Activated naive CD4-positive, alpha-beta T cell treated with anti-CD3 and anti-CD28 coated beads, Interleukin-2, amount 10 ng/mL, durations not matched to agents 7 days and 5 days (primary cell): ENCODE results near the gene ZC3H7A.
A peak's percentile ranks its signal among the peaks of the same experiment; 100 is the strongest.
"Not testable (repeated sequence)": the region's sequence is repeated elsewhere in the genome, so short reads cannot be mapped to it uniquely, and the experiment has no call there.

Experiments used
- CTCF ChIA-PET: fragments of 350-600 bp; sonication (Branson Sonifier 250); formaldehyde crosslinking; loops from one replicate; lab custom pipeline; 2021; ENCODE audit warnings: antibody characterized with exemption; lab: Charles Lee
- DNase-seq: peaks from one replicate; pipeline ENCODE4 v3.0.0-alpha.2; 2020
- H3K27ac Mint-ChIP-seq: one replicate; pipeline ENCODE4 v1.8.0; 2021; ENCODE audit warnings: mild to moderate bottlenecking, moderate library complexity, mixed read lengths
- H3K27me3 Mint-ChIP-seq: one replicate; pipeline ENCODE4 v1.8.0; 2021; ENCODE audit warnings: mild to moderate bottlenecking, mixed read lengths
- H3K36me3 Mint-ChIP-seq: one replicate; pipeline ENCODE4 v1.8.0; 2021; ENCODE audit warnings: mixed read lengths
- H3K4me1 Mint-ChIP-seq: one replicate; pipeline ENCODE4 v1.8.0; 2021; ENCODE audit warnings: mixed read lengths
- H3K4me3 Mint-ChIP-seq: one replicate; pipeline ENCODE4 v1.8.0; 2021; ENCODE audit warnings: mild to moderate bottlenecking, moderate library complexity, mixed read lengths
- H3K9me3 Mint-ChIP-seq: one replicate; pipeline ENCODE4 v1.8.0; 2021; ENCODE audit warnings: mixed read lengths

The ZC3H7A gene

DNA sequence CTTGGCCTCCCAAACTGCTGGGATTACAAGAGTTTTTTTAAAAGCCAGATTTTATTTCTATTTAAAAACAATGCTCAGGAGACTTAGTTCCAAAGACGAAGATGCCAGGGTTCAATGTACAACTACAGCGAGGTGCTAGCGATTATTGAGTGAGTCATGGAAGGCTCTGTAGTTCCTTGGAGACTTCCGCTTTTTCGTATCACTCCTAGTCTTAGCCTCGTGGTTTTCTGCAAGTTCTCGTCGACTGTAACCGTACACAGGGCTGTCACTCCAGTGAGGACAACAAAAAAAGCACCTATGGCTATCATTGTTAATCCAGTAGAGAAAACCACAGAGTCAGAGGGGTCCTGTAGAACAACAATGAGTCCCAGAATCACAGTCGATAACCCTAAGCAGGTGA is 22.7 kb upstream of the ZC3H7A start:
- no peaks in the 10 kb centered on the region for H3K4me1 Mint-ChIP-seq
- DNase-seq, result no peak
- no peaks in the 10 kb centered on the region for H3K36me3 Mint-ChIP-seq
- H3K27ac Mint-ChIP-seq, result no peak overlapping the region
- no peaks in the 10 kb centered on the region for H3K9me3 Mint-ChIP-seq
- CTCF ChIA-PET, result no interaction called here
- H3K4me3 Mint-ChIP-seq, result no peak overlapping the region
- H3K27me3 Mint-ChIP-seq, result peaks cover 13% of the 10 kb centered on the region

GRCh38 chr16:11818970-11819369 is 21.9 kb upstream of the ZC3H7A start:
- H3K27ac Mint-ChIP-seq, H3K4me3 Mint-ChIP-seq, H3K36me3 Mint-ChIP-seq, DNase-seq, CTCF ChIA-PET, H3K9me3 Mint-ChIP-seq, H3K4me1 Mint-ChIP-seq: not testable (repeated sequence)
- peaks cover 13% of the 10 kb centered on the region for H3K27me3 Mint-ChIP-seq

DNA sequence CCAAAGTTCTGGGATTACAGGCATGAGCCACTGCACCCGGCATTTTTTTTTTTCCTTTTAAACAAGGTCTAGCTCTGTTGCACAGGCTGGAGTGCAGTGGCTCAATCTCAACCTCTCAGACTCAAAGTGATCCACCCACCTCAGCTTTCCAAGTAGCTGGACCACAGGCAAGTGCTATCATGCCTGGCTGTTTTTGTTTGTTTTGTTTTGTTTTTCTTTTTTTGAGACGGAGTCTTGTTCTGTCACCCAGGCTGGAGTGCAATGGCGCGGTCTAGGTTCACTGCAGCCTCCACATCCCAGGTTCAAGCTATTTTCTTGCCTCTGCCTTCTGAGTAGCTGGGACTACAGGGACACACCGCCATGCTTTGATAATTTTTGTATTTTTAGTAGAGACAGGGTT is 19.1 kb upstream of the ZC3H7A start:
- Mint-ChIP-seq H3K4me1 (peaks cover 4% of the 10 kb centered on the region), H3K27ac (no peak overlapping the region), H3K36me3 (no peaks in the 10 kb centered on the region), H3K9me3 (no peaks in the 10 kb centered on the region), H3K27me3 (peaks cover 12% of the 10 kb centered on the region), H3K4me3 (no peak overlapping the region)
- DNase-seq, result no peak
- CTCF ChIA-PET, result interaction anchor here (0.8 kb wide), 1 partner anchor 175 kb away, joined by 3 read pairs; no protein-coding TSS in a partner anchor

GRCh38 chr16:11814800-11815199 is 17.7 kb upstream of the ZC3H7A start:
- H3K36me3 Mint-ChIP-seq, H3K27ac Mint-ChIP-seq, DNase-seq, H3K4me3 Mint-ChIP-seq, H3K27me3 Mint-ChIP-seq, H3K9me3 Mint-ChIP-seq: not testable (repeated sequence)
- CTCF ChIA-PET, result interaction anchor here (0.6 kb wide), 1 partner anchor 34 kb away, joined by 4 read pairs; no protein-coding TSS in a partner anchor
- peaks cover 13% of the 10 kb centered on the region for H3K4me1 Mint-ChIP-seq

- Mint-ChIP-seq H3K36me3 (peaks cover 1% of the 10 kb centered on the region), H3K27me3 (no peaks in the 10 kb centered on the region), H3K4me1 (peaks cover 12% of the 10 kb centered on the region), H3K9me3 (peaks cover 3% of the 10 kb centered on the region), H3K27ac (no peak overlapping the region), H3K4me3 (no peak overlapping the region)
- CTCF ChIA-PET, result interaction anchor here (0.6 to 1.1 kb wide), 2 partner anchors 9 to 116 kb away, joined by 4 read pairs; partner anchors contain the start of gene ZC3H7A
- DNase-seq, result no peak
Measured at GRCh38 chr16:11806721-11807120, 9.7 kb upstream of the ZC3H7A start.

GRCh38 chr16:11805556-11805955 is 8.5 kb upstream of the ZC3H7A start:
- Mint-ChIP-seq H3K36me3 (peaks cover 1% of the 10 kb centered on the region), H3K27ac (no peak overlapping the region), H3K4me1 (peaks cover 19% of the 10 kb centered on the region), H3K27me3 (no peaks in the 10 kb centered on the region), H3K9me3 (peaks cover 3% of the 10 kb centered on the region), H3K4me3 (no peak overlapping the region)
- DNase-seq, result no peak
- CTCF ChIA-PET, result interaction anchor here (1.1 kb wide), 1 partner anchor 842 kb away, joined by 3 read pairs; no protein-coding TSS in a partner anchor

DNA sequence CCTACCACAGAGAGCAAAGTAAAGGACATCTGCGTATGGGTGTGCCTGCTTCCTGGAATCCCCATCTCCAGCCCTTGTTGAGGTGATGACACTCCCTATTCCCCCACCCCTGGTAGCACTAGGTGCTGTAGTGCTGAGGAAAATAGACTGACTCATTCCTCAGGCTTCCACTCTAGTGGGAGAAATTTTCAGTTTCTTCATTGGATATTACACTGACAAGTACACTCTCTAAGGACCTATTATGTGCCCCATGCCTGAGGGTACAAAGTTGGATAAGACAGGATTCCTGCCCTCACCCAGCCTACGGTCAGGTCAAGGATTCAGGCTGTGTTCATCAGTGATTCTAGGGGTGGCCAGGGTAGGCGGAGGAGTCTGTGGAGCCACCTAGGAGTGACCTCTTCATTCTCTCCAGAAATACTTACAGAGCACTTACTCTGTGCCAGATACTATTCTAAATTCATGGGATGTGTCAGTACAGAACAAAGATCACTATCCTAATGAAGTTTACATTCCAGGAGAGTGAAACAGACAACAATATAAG is 4.5 kb upstream of the ZC3H7A start:
- Mint-ChIP-seq H3K4me1 (peaks cover 40% of the 10 kb centered on the region), H3K27ac (no peak overlapping the region), H3K36me3 (peaks cover 7% of the 10 kb centered on the region), H3K9me3 (no peaks in the 10 kb centered on the region), H3K27me3 (no peaks in the 10 kb centered on the region), H3K4me3 (no peak overlapping the region)
- DNase-seq, result no peak
- CTCF ChIA-PET, result no interaction called here

DNA sequence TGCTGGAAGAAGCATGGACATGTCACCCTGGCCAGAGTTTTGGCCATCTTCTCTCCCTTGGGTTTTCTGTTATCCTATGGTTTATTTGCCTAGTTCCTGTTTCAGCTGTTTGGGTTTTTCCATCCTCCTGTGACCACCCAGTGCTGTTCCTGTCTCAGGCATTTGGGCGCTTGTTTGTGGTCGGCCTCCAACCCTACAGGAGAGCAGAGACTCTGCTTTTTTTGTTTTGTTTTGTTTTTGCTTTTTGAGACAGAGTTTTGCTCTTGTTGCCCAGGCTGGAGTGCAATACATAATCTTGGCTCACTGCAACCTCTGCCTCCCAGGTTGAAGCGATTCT is 3.3 kb upstream of the ZC3H7A start:
- Mint-ChIP-seq H3K27ac (peak overlapping the region; percentile 73), H3K27me3 (no peaks in the 10 kb centered on the region), H3K4me3 (peak overlapping the region; percentile 80), H3K36me3 (peaks cover 14% of the 10 kb centered on the region), H3K4me1 (peaks cover 49% of the 10 kb centered on the region), H3K9me3 (no peaks in the 10 kb centered on the region)
- no peak for DNase-seq
- CTCF ChIA-PET, result interaction anchor here (1.0 kb wide), 1 partner anchor 85 kb away, joined by 3 read pairs; no protein-coding TSS in a partner anchor

GRCh38 chr16:11799509-11800381 is 2.7 kb upstream of the ZC3H7A start:
- H3K36me3 Mint-ChIP-seq, result peaks cover 19% of the 10 kb centered on the region
- peaks cover 55% of the 10 kb centered on the region for H3K4me1 Mint-ChIP-seq
- H3K27me3 Mint-ChIP-seq, result no peaks in the 10 kb centered on the region
- peak overlapping the region; percentile 97 for H3K27ac Mint-ChIP-seq
- peak overlapping the region; percentile 80 for H3K4me3 Mint-ChIP-seq
- no peaks in the 10 kb centered on the region for H3K9me3 Mint-ChIP-seq
- DNase-seq, result peak; percentile 55
- CTCF ChIA-PET, result interaction anchor here (1.0 kb wide), 1 partner anchor 85 kb away, joined by 3 read pairs; no protein-coding TSS in a partner anchor

DNA sequence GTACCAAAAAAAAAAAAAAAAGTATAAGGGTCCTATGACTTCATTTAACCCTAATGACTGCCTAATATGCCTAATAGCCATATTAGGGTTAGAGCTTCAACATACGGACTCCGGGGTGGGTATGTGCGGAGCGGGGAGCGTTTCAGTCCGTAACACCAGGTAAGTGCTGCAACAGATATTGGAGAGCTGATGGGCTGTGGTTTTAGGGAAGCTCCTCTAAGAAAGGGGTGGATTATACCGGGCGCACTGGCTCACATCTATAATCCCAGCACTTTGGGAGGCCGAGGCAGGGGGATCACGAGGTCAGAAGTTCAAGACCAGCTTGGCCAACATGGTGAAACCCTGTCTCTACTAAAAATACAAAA is 1.9 kb upstream of the ZC3H7A start:
- Mint-ChIP-seq H3K4me1 (peaks cover 63% of the 10 kb centered on the region), H3K27ac (peak overlapping the region; percentile 97), H3K4me3 (peak overlapping the region; percentile 80), H3K9me3 (no peaks in the 10 kb centered on the region), H3K27me3 (no peaks in the 10 kb centered on the region), H3K36me3 (peaks cover 25% of the 10 kb centered on the region)
- DNase-seq, result no peak
- CTCF ChIA-PET, result interaction anchor here (0.7 to 2.6 kb wide), 4 partner anchors 13 to 404 kb away, joined by 3 to 17 read pairs (median 3); no protein-coding TSS in a partner anchor

GRCh38 chr16:11797957-11798299 is 870 bp upstream of the ZC3H7A start:
- Mint-ChIP-seq H3K27ac (peak overlapping the region; percentile 97), H3K36me3 (peaks cover 29% of the 10 kb centered on the region), H3K9me3 (no peaks in the 10 kb centered on the region), H3K4me3 (peak overlapping the region; percentile 80), H3K27me3 (no peaks in the 10 kb centered on the region), H3K4me1 (peaks cover 73% of the 10 kb centered on the region)
- CTCF ChIA-PET, result interaction anchor here (0.8 to 2.6 kb wide), 9 partner anchors 9 to 813 kb away, joined by 3 to 17 read pairs (median 3); no protein-coding TSS in a partner anchor
- no peak for DNase-seq

DNA sequence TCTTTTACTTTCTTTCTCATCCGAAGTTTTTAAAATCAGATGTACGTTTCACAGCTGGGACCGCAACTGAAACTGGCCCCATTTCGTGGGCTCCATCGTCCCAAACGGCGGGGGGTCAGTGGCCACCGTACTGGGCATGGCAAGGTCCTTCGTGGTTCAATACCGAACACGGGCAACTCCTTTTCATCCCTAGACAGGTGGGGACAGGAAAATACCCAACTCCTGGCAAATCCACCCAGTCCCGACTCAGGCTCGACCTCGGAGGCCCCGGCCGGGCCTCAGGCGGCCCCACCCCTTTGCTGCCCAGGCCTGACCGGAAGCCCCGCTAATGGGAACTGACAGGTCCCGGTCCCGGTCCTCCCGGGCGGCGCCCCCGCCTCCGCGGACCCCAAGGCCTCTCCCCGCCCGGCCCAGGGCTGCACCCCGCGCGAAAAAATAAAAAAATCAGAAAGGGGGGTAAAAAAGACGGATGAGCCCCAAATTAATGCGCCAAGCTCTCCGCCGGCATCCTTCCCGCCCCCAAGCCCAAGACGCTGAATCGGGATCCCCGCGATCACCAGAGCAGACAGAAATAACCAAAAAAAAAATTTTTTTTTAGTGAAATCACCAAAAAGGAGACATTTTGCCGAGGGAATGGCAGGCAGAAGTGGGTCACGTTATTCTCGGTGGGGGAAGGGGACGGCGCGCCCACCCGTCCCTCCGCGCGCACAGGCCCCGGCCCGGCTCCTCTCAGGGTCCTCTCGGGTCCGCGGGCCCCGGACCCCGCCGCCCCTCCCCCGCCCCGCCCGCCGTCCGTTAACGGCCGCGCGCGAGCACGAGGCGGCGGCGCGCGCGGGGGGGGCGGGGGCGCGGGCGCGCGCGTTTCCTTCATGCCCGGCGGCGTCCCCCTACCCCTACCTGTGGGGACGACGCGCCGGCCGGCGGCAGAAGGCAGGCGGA is 562 bp downstream of the ZC3H7A start:
- DNase-seq, result peak; percentile 47
- peaks cover 82% of the 10 kb centered on the region for H3K4me1 Mint-ChIP-seq
- peak overlapping the region; percentile 94 for H3K27ac Mint-ChIP-seq
- CTCF ChIA-PET, result interaction anchor here (0.9 to 2.6 kb wide), 6 partner anchors 10 to 57 kb away, joined by 3 to 17 read pairs (median 4); no protein-coding TSS in a partner anchor
- H3K9me3 Mint-ChIP-seq, result no peaks in the 10 kb centered on the region
- H3K27me3 Mint-ChIP-seq, result no peaks in the 10 kb centered on the region
- peaks cover 33% of the 10 kb centered on the region for H3K36me3 Mint-ChIP-seq
- peak overlapping the region; percentile 87 for H3K4me3 Mint-ChIP-seq

DNA sequence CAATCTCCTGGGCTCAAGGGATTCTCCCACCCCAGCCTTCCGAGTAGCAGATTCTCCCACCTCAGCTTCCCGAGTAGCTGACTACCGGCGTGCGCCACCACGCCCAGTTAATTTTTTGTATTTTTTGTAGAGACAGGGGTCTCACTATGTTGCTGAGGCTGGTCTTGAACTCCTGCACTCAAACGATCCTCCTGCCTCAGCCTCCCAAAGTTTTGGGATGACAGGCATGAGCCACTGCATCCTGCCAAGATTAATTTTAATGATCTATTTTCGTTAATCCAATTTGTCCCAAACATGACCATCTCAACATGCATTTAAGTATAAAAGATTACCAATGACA is 1.2 kb downstream of the ZC3H7A start:
- DNase-seq, result no peak
- CTCF ChIA-PET, result no interaction called here
- no peaks in the 10 kb centered on the region for H3K9me3 Mint-ChIP-seq
- peaks cover 38% of the 10 kb centered on the region for H3K36me3 Mint-ChIP-seq
- H3K4me3 Mint-ChIP-seq, result peak overlapping the region; percentile 87
- H3K27me3 Mint-ChIP-seq, result no peaks in the 10 kb centered on the region
- peak overlapping the region; percentile 94 for H3K27ac Mint-ChIP-seq
- H3K4me1 Mint-ChIP-seq, result peaks cover 85% of the 10 kb centered on the region
